HepG2 (cell line): ENCODE measurements around the gene ZFP36.

Source experiments
- ATF1 ChIP-seq: IDR thresholded peaks from 2 replicates; pipeline ENCODE4 v1.6.1; 2016; ENCODE audit warnings: mild to moderate bottlenecking, control low read depth
- CREM ChIP-seq, 2 experiments: sonication (generic) in 1 of 2; formaldehyde crosslinking in 1 of 2; IDR thresholded peaks; 2 replicates each; pipeline versions ENCODE4 v1.4.0 to v1.6.1; 2016 to 2020; ENCODE audit warnings: antibody characterized with exemption in 1 of 2, mild to moderate bottlenecking in 1 of 2, missing genetic modification reagents in 1 of 2
- IRF2 ChIP-seq: IDR thresholded peaks from 2 replicates; pipeline ENCODE4 v1.6.1; 2018; ENCODE audit warnings: missing genetic modification reagents, missing compliant biosample characterization
- POLR2A ChIP-seq, 2 experiments: IDR thresholded peaks; 2 replicates each; pipeline ENCODE4 v1.6.1; 2011; ENCODE audit warnings: low read depth in 2 of 2, low read length in 2 of 2, mild to moderate bottlenecking in 1 of 2, moderate library complexity in 1 of 2; ENCODE audit not compliant: insufficient read depth in 1 of 2
- RBFOX2 ChIP-seq: fragments of 200-400 bp; formaldehyde crosslinking; IDR thresholded peaks from 2 replicates; pipeline ENCODE4 v1.6.1; 2017; ENCODE audit warnings: low read depth, mild to moderate bottlenecking, low read length
- SMAD3 ChIP-seq: sonication (generic); formaldehyde crosslinking; IDR thresholded peaks from 2 replicates; pipeline ENCODE4 v1.4.0; 2020; ENCODE audit warnings: missing genetic modification reagents
- TAF1 ChIP-seq: sonication (generic); formaldehyde crosslinking; IDR thresholded peaks from 2 replicates; pipeline ENCODE4 v1.4.0; 2020; ENCODE audit warnings: missing genetic modification reagents
- TCF7L2 ChIP-seq: IDR thresholded peaks from 2 replicates; pipeline ENCODE4 v1.6.1; 2011; ENCODE audit warnings: mild to moderate bottlenecking, low read depth, low read length, moderate library complexity
- ZFP36L1 ChIP-seq: sonication (generic); formaldehyde crosslinking; IDR thresholded peaks from 2 replicates; pipeline ENCODE4 v1.8.0; 2022; ENCODE audit warnings: mild to moderate bottlenecking, missing genetic modification reagents, moderate library complexity
- TF ChIP-seq, protein P1 (sequence below): sonication (generic); formaldehyde crosslinking; IDR thresholded peaks from 2 replicates; pipeline ENCODE4 v1.5.0; 2020; ENCODE audit warnings: mild to moderate bottlenecking, missing genetic modification reagents, moderate library complexity
- TF ChIP-seq, protein P2 (sequence below): IDR thresholded peaks from 2 replicates; pipeline ENCODE4 v1.6.1; 2012; ENCODE audit warnings: inconsistent platforms

DNA sequence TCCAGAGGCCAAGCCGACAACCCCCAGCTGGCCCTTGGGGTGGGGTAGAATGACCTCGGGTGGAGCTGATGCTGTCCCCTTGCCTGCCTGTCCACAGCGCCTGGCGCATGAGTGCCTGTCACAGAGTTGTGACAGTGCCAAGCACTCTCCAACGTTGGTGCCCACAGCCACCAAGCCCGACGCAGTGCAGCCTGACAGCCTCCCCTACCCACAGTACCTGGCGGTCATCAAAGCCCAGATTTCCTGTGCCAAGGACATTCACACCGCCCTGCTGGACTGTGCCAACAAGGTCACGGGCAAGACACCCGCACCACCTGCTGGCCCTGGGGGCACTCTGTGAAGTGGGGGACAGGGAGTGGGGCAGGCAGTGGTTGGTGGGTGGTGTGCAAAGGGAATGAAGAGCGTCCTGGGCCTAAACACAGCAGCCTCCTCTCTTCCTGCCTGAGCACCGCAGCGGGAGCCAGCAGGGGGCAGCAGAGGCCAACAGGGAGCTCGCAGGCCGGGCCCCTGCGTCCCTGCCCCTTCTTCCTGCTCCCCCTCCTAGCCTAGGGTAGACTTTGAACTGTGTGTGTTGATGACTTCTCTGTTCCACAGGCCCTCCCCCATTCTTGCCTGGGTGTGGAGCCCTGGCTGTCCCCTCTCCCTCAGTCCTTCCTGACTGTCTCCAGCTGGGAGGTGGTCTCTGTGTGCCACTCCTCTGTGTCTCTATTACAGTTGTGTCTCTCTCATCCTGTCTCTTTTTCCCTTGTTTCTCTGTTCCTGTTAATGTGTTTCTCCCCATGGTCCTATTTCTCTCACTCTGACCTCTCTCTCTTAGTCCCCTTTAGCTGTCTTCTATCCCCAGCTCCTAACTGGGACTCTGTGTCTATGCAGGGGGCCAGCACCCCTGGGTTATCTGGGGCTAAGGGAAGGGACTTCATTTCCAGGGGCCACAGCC, 9.0 kb upstream of the ZFP36 start:
- TF ChIP-seq, protein P1, sequence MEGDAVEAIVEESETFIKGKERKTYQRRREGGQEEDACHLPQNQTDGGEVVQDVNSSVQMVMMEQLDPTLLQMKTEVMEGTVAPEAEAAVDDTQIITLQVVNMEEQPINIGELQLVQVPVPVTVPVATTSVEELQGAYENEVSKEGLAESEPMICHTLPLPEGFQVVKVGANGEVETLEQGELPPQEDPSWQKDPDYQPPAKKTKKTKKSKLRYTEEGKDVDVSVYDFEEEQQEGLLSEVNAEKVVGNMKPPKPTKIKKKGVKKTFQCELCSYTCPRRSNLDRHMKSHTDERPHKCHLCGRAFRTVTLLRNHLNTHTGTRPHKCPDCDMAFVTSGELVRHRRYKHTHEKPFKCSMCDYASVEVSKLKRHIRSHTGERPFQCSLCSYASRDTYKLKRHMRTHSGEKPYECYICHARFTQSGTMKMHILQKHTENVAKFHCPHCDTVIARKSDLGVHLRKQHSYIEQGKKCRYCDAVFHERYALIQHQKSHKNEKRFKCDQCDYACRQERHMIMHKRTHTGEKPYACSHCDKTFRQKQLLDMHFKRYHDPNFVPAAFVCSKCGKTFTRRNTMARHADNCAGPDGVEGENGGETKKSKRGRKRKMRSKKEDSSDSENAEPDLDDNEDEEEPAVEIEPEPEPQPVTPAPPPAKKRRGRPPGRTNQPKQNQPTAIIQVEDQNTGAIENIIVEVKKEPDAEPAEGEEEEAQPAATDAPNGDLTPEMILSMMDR (CRISPR knock-in tag), result peak; percentile 100
- TF ChIP-seq TAF1, result peak; percentile 67; the same call in 1 of the 2 replicates
- peak; percentile 82; the same call in 1 of the 2 replicates for TF ChIP-seq ZFP36L1 (CRISPR knock-in tag)
- no peak for TF ChIP-seq ATF1 (CRISPR knock-in tag)
- peak; percentile 62; the same call in 1 of the 2 replicates for TF ChIP-seq CREM (IDR thresholded peaks at IDR 0.05)
- no peak for TF ChIP-seq CREM (CRISPR knock-in tag; IDR thresholded peaks at IDR 0.05)
- TF ChIP-seq TCF7L2, result no peak
- TF ChIP-seq RBFOX2, result peak; percentile 73; the same call in 1 of the 2 replicates
- 0 out of 2 replicates have a peak, but pooled peaks have one; percentile 69 for TF ChIP-seq SMAD3 (CRISPR knock-in tag)
- peak; percentile 89 to 95 for TF ChIP-seq POLR2A (IDR thresholded peaks at IDR 0.05; ENCODE audit: insufficient read depth in 1 of 2, low read depth in 2 of 2, low read length in 2 of 2)
- TF ChIP-seq, protein P2, sequence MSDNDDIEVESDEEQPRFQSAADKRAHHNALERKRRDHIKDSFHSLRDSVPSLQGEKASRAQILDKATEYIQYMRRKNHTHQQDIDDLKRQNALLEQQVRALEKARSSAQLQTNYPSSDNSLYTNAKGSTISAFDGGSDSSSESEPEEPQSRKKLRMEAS, result peak; percentile 68
- peak; percentile 93 for TF ChIP-seq IRF2 (CRISPR knock-in tag)
